H1 (cell line): Measurements from ENCODE around the gene PTPN3. TPM values are rescaled to one million over a fixed set of nuclear protein-coding genes. Genes with fewer than 3 reads are reported as not detected.

Source experiments
- CTCF ChIA-PET: fragments of 300-600 bp; sonication (Branson Sonifier 250); formaldehyde crosslinking; loops from one replicate; lab custom pipeline; 2021; ENCODE audit not compliant: partially characterized antibody; lab: Charles Lee
- POLR2A ChIA-PET: fragments of 300-600 bp; sonication (Branson Sonifier 250); formaldehyde crosslinking; loops from one replicate; lab custom pipeline; 2021; ENCODE audit warnings: inconsistent platforms; ENCODE audit not compliant: partially characterized antibody; lab: Charles Lee
- DNase-seq, 2 experiments: peaks; one replicate each; pipeline versions ENCODE4 v3.0.0 to v3.0.0-alpha.2; 2010 to 2022; ENCODE audit warnings: low spot score in 2 of 2, low read depth in 1 of 2, mixed read lengths in 1 of 2
- FAIRE-seq: peaks from 2 replicates; lab custom pipeline; 2011; peaks lifted over from hg19 to GRCh38; lab: Jason Lieb, UNC
- H2AFZ ChIP-seq: 2 replicates; pipeline ENCODE4 v1.8.1; 2012; ENCODE audit warnings: low read length, inconsistent platforms
- H2AK5ac ChIP-seq: 2 replicates; pipeline ENCODE4 v1.6.1; 2013; ENCODE audit warnings: low read depth, low read length
- H2BK120ac ChIP-seq: replicated peaks from 2 replicates; pipeline ENCODE3; 2013; ENCODE audit warnings: low read depth, low read length, inconsistent platforms
- H2BK12ac ChIP-seq: 2 replicates; pipeline ENCODE4 v1.6.1; 2013; ENCODE audit warnings: low read depth, low read length
- H2BK15ac ChIP-seq: 2 replicates; pipeline ENCODE4 v1.6.1; 2013; ENCODE audit warnings: low read length
- H2BK20ac ChIP-seq: 2 replicates; pipeline ENCODE4 v1.6.1; 2013; ENCODE audit warnings: low read length
- H2BK5ac ChIP-seq: 2 replicates; pipeline ENCODE4 v1.6.1; 2013; ENCODE audit warnings: low read depth, low read length
- H3K14ac ChIP-seq: 2 replicates; pipeline ENCODE4 v1.6.1; 2013; ENCODE audit warnings: inconsistent platforms; ENCODE audit not compliant: insufficient read length
- H3K18ac ChIP-seq: 2 replicates; pipeline ENCODE4 v1.6.1; 2013; ENCODE audit warnings: low read length; ENCODE audit errors: extremely low read depth
- H3K23ac ChIP-seq: 2 replicates; pipeline ENCODE4 v1.6.1; 2013; ENCODE audit warnings: inconsistent platforms; ENCODE audit not compliant: insufficient read length
- H3K23me2 ChIP-seq: 2 replicates; pipeline ENCODE4 v1.6.1; 2013; ENCODE audit warnings: low read depth, low read length
- H3K27ac ChIP-seq: 2 replicates; pipeline ENCODE4 v1.6.1; 2011; ENCODE audit warnings: low read depth, low read length, inconsistent platforms
- H3K27me3 ChIP-seq, 4 experiments: replicated peaks in 1 of 4; 1 replicate in 1 of 4; 2 replicates in 3 of 4; pipeline versions ENCODE4 v1.6.1 to v1.8.1; 2011 to 2013; ENCODE audit warnings: low read length in 3 of 4, mild to moderate bottlenecking in 3 of 4, inconsistent platforms in 2 of 4, mixed read lengths in 2 of 4, moderate library complexity in 1 of 4; ENCODE audit not compliant: control insufficient read depth in 3 of 4, insufficient read depth in 3 of 4; ENCODE audit errors: extremely low read depth in 1 of 4
- H3K36me3 ChIP-seq, 4 experiments: 2 replicates each; pipeline versions ENCODE4 v1.6.1 to v1.8.1; 2011 to 2013; ENCODE audit warnings: mild to moderate bottlenecking in 4 of 4, low read length in 3 of 4, moderate library complexity in 2 of 4, control low read depth in 1 of 4, inconsistent platforms in 1 of 4; ENCODE audit not compliant: insufficient read depth in 4 of 4, control insufficient read depth in 2 of 4
- H3K4ac ChIP-seq: replicated peaks from 2 replicates; pipeline ENCODE3; 2013; ENCODE audit warnings: low read length, low read depth, mixed read lengths, inconsistent platforms; ENCODE audit not compliant: insufficient read length
- H3K4me1 ChIP-seq, 4 experiments: replicated peaks in 1 of 4; 1 replicate in 1 of 4; 2 replicates in 3 of 4; pipeline versions ENCODE4 v1.6.1 to v1.8.1; 2011 to 2013; ENCODE audit warnings: low read length in 3 of 4, inconsistent platforms in 2 of 4, mixed read lengths in 1 of 4; ENCODE audit not compliant: insufficient read depth in 4 of 4, control insufficient read depth in 3 of 4
- H3K4me2 ChIP-seq, 2 experiments: 2 replicates each; pipeline versions ENCODE4 v1.6.1 to v1.8.1; 2011 to 2013; ENCODE audit warnings: low read depth in 2 of 2, low read length in 2 of 2, control low read depth in 1 of 2, inconsistent platforms in 1 of 2, mild to moderate bottlenecking in 1 of 2; ENCODE audit not compliant: insufficient read depth in 1 of 2
- H3K4me3 ChIP-seq, 4 experiments: fragments of 200-600, 300-600 bp in 1 of 4; sonication (generic), shearing (Covaris generic), sonication (Bioruptor Twin) in 1 of 4; 2 replicates each; pipeline versions ENCODE4 v1.5.1 to v1.8.1; 2011 to 2016; ENCODE audit warnings: low read length in 4 of 4, low read depth in 3 of 4, control low read depth in 2 of 4, inconsistent platforms in 2 of 4, mild to moderate bottlenecking in 2 of 4, mixed read lengths in 1 of 4, moderate library complexity in 1 of 4; ENCODE audit not compliant: insufficient read depth in 2 of 4; ENCODE audit errors: extremely low read depth in 1 of 4
- H3K56ac ChIP-seq: replicated peaks from 2 replicates; pipeline ENCODE3; 2013; ENCODE audit warnings: low read depth, mild to moderate bottlenecking, mixed read lengths, low read length, inconsistent platforms; ENCODE audit not compliant: insufficient read length
- H3K79me1 ChIP-seq: 2 replicates; pipeline ENCODE4 v1.6.1; 2013; ENCODE audit warnings: low read depth, low read length, control low read depth
- H3K79me2 ChIP-seq, 2 experiments: 2 replicates each; pipeline versions ENCODE4 v1.6.1 to v1.8.1; 2012 to 2013; ENCODE audit warnings: low read length in 2 of 2, mild to moderate bottlenecking in 2 of 2, inconsistent platforms in 1 of 2; ENCODE audit not compliant: insufficient read depth in 2 of 2, control insufficient read depth in 1 of 2
- H3K9ac ChIP-seq, 4 experiments: replicated peaks in 1 of 4; 1 replicate in 1 of 4; 2 replicates in 3 of 4; pipeline versions ENCODE4 v1.6.1 to v1.8.1; 2011 to 2013; ENCODE audit warnings: low read depth in 3 of 4, low read length in 3 of 4, control low read depth in 2 of 4, mild to moderate bottlenecking in 2 of 4, moderate library complexity in 2 of 4, inconsistent platforms in 1 of 4; ENCODE audit errors: extremely low read depth in 1 of 4
- H3K9me3 ChIP-seq, 2 experiments: 2 replicates each; pipeline versions ENCODE4 v1.6.1 to v1.8.1; 2012 to 2013; ENCODE audit warnings: mild to moderate bottlenecking in 2 of 2, moderate library complexity in 2 of 2, control low read depth in 1 of 2, inconsistent platforms in 1 of 2, low read depth in 1 of 2, low read length in 1 of 2, mixed read lengths in 1 of 2; ENCODE audit not compliant: insufficient read depth in 2 of 2
- H4K20me1 ChIP-seq, 2 experiments: replicated peaks in 1 of 2; 2 replicates each; pipeline versions ENCODE3 to v1.8.1; 2011 to 2013; ENCODE audit warnings: inconsistent platforms in 2 of 2, low read length in 2 of 2, mild to moderate bottlenecking in 1 of 2; ENCODE audit not compliant: insufficient read depth in 2 of 2, control insufficient read depth in 1 of 2
- H4K5ac ChIP-seq: 2 replicates; pipeline ENCODE4 v1.6.1; 2013; ENCODE audit warnings: low read length, low read depth, mixed read lengths, inconsistent platforms; ENCODE audit not compliant: insufficient read length
- H4K8ac ChIP-seq: 2 replicates; pipeline ENCODE4 v1.8.0; 2013; ENCODE audit warnings: mild to moderate bottlenecking, moderate library complexity, low read length, inconsistent platforms; ENCODE audit not compliant: insufficient read depth; ENCODE audit errors: extremely low read depth
- H4K91ac ChIP-seq: replicated peaks from 2 replicates; pipeline ENCODE3; 2013; ENCODE audit warnings: low read length, mixed read lengths, inconsistent platforms; ENCODE audit not compliant: insufficient read length
- CHD1 ChIP-seq: IDR thresholded peaks from 2 replicates; pipeline ENCODE4 v1.6.1; 2012; ENCODE audit warnings: low read depth, low read length, improper control_type of control experiment
- CREB1 ChIP-seq: IDR thresholded peaks from 2 replicates; pipeline ENCODE4 v1.6.1; 2012; ENCODE audit warnings: inconsistent platforms
- CTBP2 ChIP-seq: IDR thresholded peaks from 2 replicates; pipeline ENCODE4 v1.7.0; 2011; ENCODE audit warnings: borderline replicate concordance, mild to moderate bottlenecking, moderate library complexity, mixed read lengths, low read length; ENCODE audit not compliant: insufficient read depth, insufficient read length
- CTCF ChIP-seq, 3 experiments: IDR thresholded peaks; 1 replicate in 2 of 3; 2 replicates in 1 of 3; pipeline versions ENCODE4 v1.5.1 to v1.6.1; 2011; ENCODE audit warnings: low read length in 3 of 3, mild to moderate bottlenecking in 3 of 3, inconsistent platforms in 2 of 3, low read depth in 1 of 3, moderate library complexity in 1 of 3; ENCODE audit not compliant: insufficient read depth in 1 of 3; ENCODE audit errors: control extremely low read depth in 1 of 3
- KDM5A ChIP-seq: fragments of 200-600 bp; IDR thresholded peaks from 2 replicates; pipeline ENCODE4 v1.7.1; 2012; ENCODE audit warnings: mild to moderate bottlenecking, low read length, inconsistent platforms, mixed read lengths
- PHF8 ChIP-seq: fragments of 200-600 bp; sonication (generic); conservative IDR thresholded peaks from 2 replicates; pipeline ENCODE4 v1.7.1; 2012; ENCODE audit warnings: low read depth, mild to moderate bottlenecking, inconsistent platforms, low read length, moderate library complexity
- POLR2A ChIP-seq, 2 experiments: IDR thresholded peaks; 1 replicate in 1 of 2; 2 replicates in 1 of 2; pipeline ENCODE4 v1.6.1; 2011; ENCODE audit warnings: low read depth in 2 of 2, low read length in 2 of 2, mild to moderate bottlenecking in 2 of 2; ENCODE audit errors: control extremely low read depth in 1 of 2
- RBBP5 ChIP-seq: IDR thresholded peaks from 2 replicates; pipeline ENCODE4 v1.7.1; 2012; ENCODE audit warnings: low read depth, mild to moderate bottlenecking, inconsistent platforms, low read length, moderate library complexity, borderline replicate concordance
- RXRA ChIP-seq: IDR thresholded peaks from 2 replicates; pipeline ENCODE4 v1.6.1; 2011; ENCODE audit warnings: low read depth, mild to moderate bottlenecking, low read length, moderate library complexity; ENCODE audit not compliant: insufficient read depth
- SP1 ChIP-seq: IDR thresholded peaks from 2 replicates; pipeline ENCODE4 v1.6.1; 2011; ENCODE audit warnings: low read depth, low read length
- YY1 ChIP-seq: IDR thresholded peaks from 2 replicates; pipeline ENCODE4 v1.6.1; 2011; ENCODE audit warnings: low read depth, mild to moderate bottlenecking, low read length
- ZNF274 ChIP-seq: IDR thresholded peaks from 2 replicates; pipeline ENCODE4 v1.7.0; 2012; ENCODE audit warnings: low read length, borderline replicate concordance; ENCODE audit errors: extremely low read depth
- WGBS, 2 experiments: shearing (Covaris generic) in 1 of 2; methylation state at CpG; one replicate each; pipeline versions ENCODE4 v1.1.6 to v1.1.7; 2013 to 2015; ENCODE audit warnings: low lambda C conversion rate in 2 of 2, mixed read lengths in 2 of 2, inconsistent platforms in 1 of 2, low coverage in 1 of 2, missing lambda C conversion rate in 1 of 2; ENCODE audit not compliant: insufficient replicate concordance in 2 of 2, insufficient coverage in 1 of 2, insufficient read length in 1 of 2; ENCODE audit errors: extremely low coverage in 1 of 2, missing lambda C conversion rate in 1 of 2; 5-methylcytosine and 5-hydroxymethylcytosine counted together
- polyA plus RNA-seq, 7 experiments: library from polyadenylated mRNA; depleted of rRNA in 3 of 7; stranded (reverse) in 5 of 7; unstranded in 2 of 7; fragments of >200 nt in 5 of 7; fragments of 200-250 nt in 2 of 7; gene quantifications; 1 replicate in 5 of 7; 2 replicates in 1 of 7; 4 replicates in 1 of 7; pipeline versions ENCODE4 v1.2.1 to v1.2.3, GENCODE V29; 2011 to 2013; ENCODE audit warnings: missing spikeins in 2 of 7, mixed read lengths in 2 of 7
- total RNA-seq: library from RNA; stranded (reverse); fragmentation: NEBNext Ultra II Directional; extraction: Animal tissue kit (Norgen Biotek cat#: 25700); gene quantifications from 2 replicates; pipeline ENCODE4 v1.2.1, GENCODE V29; 2021

Gene PTPN3
- total and polyA plus RNA-seq, 2 of the 8 experiments (the other 6 are each of a cell fraction or from before 2014, with no cell fraction given) = 2.9 to 3.7 TPM

- CTCF ChIA-PET = interaction anchor here (0.6 to 7.8 kb wide), 25 partner anchors 9 to 388 kb away, joined by 3 to 80 read pairs (median 4); no protein-coding TSS in a partner anchor
- no peak overlapping the region for H3K14ac ChIP-seq
- H2BK120ac ChIP-seq = no peak overlapping the region
- H3K4me2 ChIP-seq = no peak overlapping the region
- H3K23me2 ChIP-seq = no peaks in the 10 kb centered on the region
- H4K91ac ChIP-seq = no peak overlapping the region
- H3K9me3 ChIP-seq = no peaks in the 10 kb centered on the region
- no peak overlapping the region for H3K4ac ChIP-seq
- no peak overlapping the region for H3K27ac ChIP-seq
- POLR2A ChIA-PET = no interaction called here
- H3K4me1 ChIP-seq = peaks cover 0 to 5% (median 1%) of the 10 kb centered on the region in 4 experiments; a peak in 1 of 7 replicates
- no peak overlapping the region for H3K56ac ChIP-seq
- FAIRE-seq (no peak), DNase-seq (no peak)
- no peaks in the 10 kb centered on the region for H3K27me3 ChIP-seq
- no peaks in the 10 kb centered on the region for H3K79me1 ChIP-seq
- H3K23ac ChIP-seq = no peak overlapping the region
- no peak overlapping the region for H2BK20ac ChIP-seq
- no peak overlapping the region for H4K5ac ChIP-seq
- no peak overlapping the region for H3K9ac ChIP-seq
- H4K8ac ChIP-seq = no peak overlapping the region
- no peaks in the 10 kb centered on the region for H3K36me3 ChIP-seq
- H2BK5ac ChIP-seq = no peak overlapping the region
- WGBS, 2 experiments = 71% methylated on average over 4 of the region's 4 CpGs; no CpG with 5 or more reads in 1 of the 2 experiments
- H3K4me3 ChIP-seq = no peak overlapping the region
- no peak overlapping the region for H2AFZ ChIP-seq
- H3K79me2 ChIP-seq = no peaks in the 10 kb centered on the region
- H3K18ac ChIP-seq = no peak overlapping the region
- H2BK12ac ChIP-seq = no peak overlapping the region
- no peak overlapping the region for H2AK5ac ChIP-seq
- no peak overlapping the region for H2BK15ac ChIP-seq
- no peaks in the 10 kb centered on the region for H4K20me1 ChIP-seq
- no peak for TF ChIP-seq CTCF (IDR thresholded peaks at IDR 0.05; ENCODE audit: control extremely low read depth in 1 of 3, insufficient read depth in 1 of 3, low read depth in 1 of 3, low read length in 3 of 3)
- no peak for TF ChIP-seq CREB1
- TF ChIP-seq POLR2A (IDR thresholded peaks at IDR 0.05; ENCODE audit: control extremely low read depth in 1 of 2, low read depth in 2 of 2, low read length in 2 of 2) = no peak
- no peak for TF ChIP-seq ZNF274
- TF ChIP-seq RBBP5 = no peak
- TF ChIP-seq YY1 = no peak
- TF ChIP-seq KDM5A = no peak
- no peak for TF ChIP-seq CHD1
- TF ChIP-seq CTBP2 = no peak
- no peak for TF ChIP-seq PHF8
- TF ChIP-seq SP1 = no peak
- no peak for TF ChIP-seq RXRA
Observed at GRCh38 chr9:109401990-109402318, 96.2 kb downstream of the PTPN3 start.
